Brain microvascular endothelial cell (primary cell): ENCODE results near the gene LCE1F.
A peak's percentile ranks its signal among the peaks of the same experiment; 100 is the strongest.

Experiments used
- DNase-seq: peaks from one replicate; pipeline ENCODE4 v3.0.0-alpha.2; 2020
- H3K27ac ChIP-seq: fragments of 250-450 bp; sonication (Bioruptor Pico); 2 replicates; pipeline ENCODE4 v1.5.1; 2020; ENCODE audit warnings: mild to moderate bottlenecking, moderate library complexity
- H3K27me3 ChIP-seq: fragments of 250-450 bp; sonication (Bioruptor Pico); replicated peaks from 2 replicates; pipeline ENCODE4 v1.5.1; 2020; ENCODE audit warnings: mild to moderate bottlenecking
- H3K36me3 ChIP-seq: fragments of 250-450 bp; sonication (Bioruptor Pico); replicated peaks from 2 replicates; pipeline ENCODE4 v1.5.1; 2020; ENCODE audit warnings: mild to moderate bottlenecking
- H3K4me3 ChIP-seq: 2 replicates; pipeline ENCODE4 v1.5.1; 2011; ENCODE audit warnings: low read depth, mild to moderate bottlenecking, control low read depth, low read length, moderate library complexity
- CTCF ChIP-seq: IDR thresholded peaks from 2 replicates; pipeline ENCODE4 v1.5.1; 2011; ENCODE audit warnings: low read depth, mild to moderate bottlenecking, moderate library complexity, low read length, control low read depth, inconsistent platforms; ENCODE audit errors: missing control alignments
- in situ Hi-C: cut with HindIII; loops from 2 replicates; pipeline ENCODE4 v1.10.0; 2017; ENCODE audit warnings: low sequenced_read_pairs, low pct_ligation_motif_present

LCE1F gene

GRCh38 chr1:152774875-152775274, at the start of gene LCE1F:
LCE1F (plus strand) TSS chr1:152775140; CDS start chr1:152776372, 1,232 bp downstream.
- in situ Hi-C loops, result no loop called here
- H3K27me3 ChIP-seq, result no peaks in the 10 kb centered on the region

GRCh38 chr1:152725261-152725660, 49.7 kb upstream of the LCE1F start:
- DNase-seq, result no peak
- in situ Hi-C loops, result no loop called here
- no peak overlapping the region for H3K4me3 ChIP-seq
- no peak for TF ChIP-seq CTCF
- no peak overlapping the region for H3K27ac ChIP-seq
- H3K36me3 ChIP-seq, result no peaks in the 10 kb centered on the region
- H3K27me3 ChIP-seq, result no peaks in the 10 kb centered on the region

More at GRCh38 chr1:152774875-152775274, at the start of gene LCE1F:
- no peak for DNase-seq
- Histone ChIP-seq H3K27ac (no peak within 1 kb of the TSS), H3K36me3 (no peaks in the 10 kb centered on the region), H3K4me3 (no peak within 1 kb of the TSS)
- TF ChIP-seq CTCF, result no peak

- Histone ChIP-seq H3K4me3 (no peak overlapping the region), H3K27ac (no peak overlapping the region), H3K36me3 (no peaks in the 10 kb centered on the region), H3K27me3 (no peaks in the 10 kb centered on the region)
- no peak for TF ChIP-seq CTCF
- DNase-seq, result no peak
- in situ Hi-C loops, result no loop called here
Measured at GRCh38 chr1:152728986-152729385, 46.0 kb upstream of the LCE1F start.

GRCh38 chr1:152735648-152736047, 39.3 kb upstream of the LCE1F start:
- no peaks in the 10 kb centered on the region for H3K36me3 ChIP-seq
- peak; percentile 40 for TF ChIP-seq CTCF
- no peak overlapping the region for H3K27ac ChIP-seq
- no peaks in the 10 kb centered on the region for H3K27me3 ChIP-seq
- no peak for DNase-seq
- H3K4me3 ChIP-seq, result no peak overlapping the region
- in situ Hi-C loops, result no loop called here

- Histone ChIP-seq H3K27ac (no peak overlapping the region), H3K27me3 (no peaks in the 10 kb centered on the region), H3K4me3 (no peak overlapping the region), H3K36me3 (no peaks in the 10 kb centered on the region)
- no peak for DNase-seq
- no peak for TF ChIP-seq CTCF
- in situ Hi-C loops, result no loop called here
Measured at GRCh38 chr1:152737997-152738396, 36.9 kb upstream of the LCE1F start.

GRCh38 chr1:152739841-152740240, 35.1 kb upstream of the LCE1F start:
- no peak overlapping the region for H3K27ac ChIP-seq
- no peak overlapping the region for H3K4me3 ChIP-seq
- H3K36me3 ChIP-seq, result no peaks in the 10 kb centered on the region
- no peak for DNase-seq
- TF ChIP-seq CTCF, result no peak
- in situ Hi-C loops, result no loop called here
- no peaks in the 10 kb centered on the region for H3K27me3 ChIP-seq
